OCI-LY7 (cell line): Measurements from ENCODE around the gene WASF2. TPM values are rescaled to one million over a fixed set of nuclear protein-coding genes. Genes with fewer than 3 reads are reported as not detected.
"Not testable (repeated sequence)": the region's sequence is repeated elsewhere in the genome, so short reads cannot be mapped to it uniquely, and the experiment has no call there.

ENCODE experiments used
- BruUV-seq: library from RNA; stranded (reverse); fragments of 400-500 nt; replicated peaks from 2 replicates; lab custom pipeline; 2021; lab: Mats Ljungman, UMichigan
- CTCF ChIA-PET: fragments of 300-600 bp; sonication (Branson Sonifier 250); formaldehyde crosslinking; loops from one replicate; lab custom pipeline; 2022; ENCODE audit warnings: antibody characterized with exemption; ENCODE audit not compliant: unreplicated experiment; lab: Charles Lee
- POLR2A ChIA-PET: fragments of 300-600 bp; sonication (Branson Sonifier 250); formaldehyde crosslinking; loops from one replicate; lab custom pipeline; 2022; ENCODE audit warnings: antibody characterized with exemption; lab: Charles Lee
- DNase-seq: peaks from one replicate; pipeline ENCODE4 v3.0.0-alpha.2; 2015; ENCODE audit warnings: low spot score
- H2AFZ ChIP-seq: fragments of 200-600 bp; sonication (generic), shearing (Covaris generic); 2 replicates; pipeline ENCODE4 v1.6.1; 2014; ENCODE audit warnings: mild to moderate bottlenecking, antibody characterized with exemption, low read length, moderate library complexity
- H3K27ac ChIP-seq: fragments of 200-600 bp; sonication (generic); 2 replicates; pipeline ENCODE4 v1.5.1; 2014; ENCODE audit warnings: mixed run types, low read depth, mild to moderate bottlenecking, moderate library complexity, low read length, inconsistent platforms; ENCODE audit not compliant: poor library complexity, severe bottlenecking
- H3K36me3 ChIP-seq: fragments of 200-600 bp; sonication (generic); 2 replicates; pipeline ENCODE4 v1.6.1; 2014; ENCODE audit warnings: mild to moderate bottlenecking, antibody characterized with exemption, low read length, moderate library complexity, mixed read lengths; ENCODE audit not compliant: insufficient read depth
- H3K4me1 ChIP-seq: fragments of 200-600 bp; sonication (generic); 2 replicates; pipeline ENCODE4 v1.5.1; 2014; ENCODE audit warnings: mild to moderate bottlenecking, low read length; ENCODE audit not compliant: insufficient read depth, poor library complexity, severe bottlenecking
- H3K4me2 ChIP-seq: fragments of 200-600 bp; sonication (generic); 2 replicates; pipeline ENCODE4 v1.6.1; 2014; ENCODE audit warnings: mild to moderate bottlenecking, low read length
- H3K4me3 ChIP-seq: fragments of 200-600 bp; sonication (generic); 2 replicates; pipeline ENCODE4 v1.5.1; 2014; ENCODE audit warnings: mild to moderate bottlenecking, low read depth, low read length; ENCODE audit not compliant: poor library complexity, severe bottlenecking
- H3K79me2 ChIP-seq: fragments of 200-600 bp; sonication (generic); 2 replicates; pipeline ENCODE4 v1.6.1; 2016; ENCODE audit warnings: low read depth, mild to moderate bottlenecking, low read length, moderate library complexity, mixed read lengths; ENCODE audit not compliant: insufficient read depth
- H3K9me2 ChIP-seq: fragments of 200-600 bp; sonication (generic); 2 replicates; pipeline ENCODE4 v1.6.1; 2016; ENCODE audit warnings: mild to moderate bottlenecking, low read length, mixed read lengths; ENCODE audit not compliant: insufficient read depth
- H3K9me3 ChIP-seq: fragments of 200-600 bp; sonication (generic); 2 replicates; pipeline ENCODE4 v1.6.1; 2014; ENCODE audit warnings: mild to moderate bottlenecking, mixed run types, low read length, mixed read lengths
- H4K20me1 ChIP-seq: fragments of 200-600 bp; sonication (generic); 2 replicates; pipeline ENCODE4 v1.6.1; 2014; ENCODE audit warnings: mild to moderate bottlenecking, antibody characterized with exemption, low read length, moderate library complexity, mixed read lengths; ENCODE audit not compliant: insufficient read depth
- CTCF ChIP-seq: fragments of 200-600 bp; sonication (generic); conservative IDR thresholded peaks from 2 replicates; pipeline ENCODE4 v1.5.1; 2014; ENCODE audit warnings: mild to moderate bottlenecking, antibody characterized with exemption, low read length, moderate library complexity, mixed read lengths
- EZH2phosphoT487 ChIP-seq: fragments of 200-600 bp; sonication (generic); IDR thresholded peaks from 2 replicates; pipeline ENCODE4 v1.6.1; 2018; ENCODE audit warnings: low read depth, borderline replicate concordance, mild to moderate bottlenecking, mixed run types, antibody characterized with exemption, low read length, moderate library complexity, mixed read lengths
- intact Hi-C: fragments of 100-400 bp; cut with micrococcal nuclease; formaldehyde crosslinking; loops from one replicate; pipeline ENCODE4 v1.10.0; 2022; ENCODE audit not compliant: unreplicated experiment
- total RNA-seq, 2 experiments: library from RNA; depleted of rRNA in 1 of 2; stranded (reverse); fragments of >200 nt in 1 of 2; shearing (Covaris generic) in 1 of 2; gene quantifications; 2 replicates each; pipeline ENCODE4 v1.2.3, GENCODE V29; 2014 to 2022

Gene WASF2
- total RNA-seq, 2 experiments from 2014 or later, result 26.9 to 106 TPM

GRCh38 chr1:27471477-27471876, 18.5 kb downstream of the WASF2 start:
- CTCF ChIA-PET, result no interaction called here
- no TSS peak for BruUV-seq
- TF ChIP-seq CTCF (no peak), EZH2phosphoT487 (no peak)
- Histone ChIP-seq H3K4me3 (no peak overlapping the region), H3K9me2 (no peaks in the 10 kb centered on the region), H3K4me2 (no peak overlapping the region), H3K27ac (no peak overlapping the region), H3K79me2 (peaks cover 94% of the 10 kb centered on the region), H3K4me1 (peaks cover 49% of the 10 kb centered on the region), H2AFZ (no peak overlapping the region), H4K20me1 (no peaks in the 10 kb centered on the region), H3K36me3 (peaks cover 42% of the 10 kb centered on the region), H3K9me3 (no peaks in the 10 kb centered on the region)
- POLR2A ChIA-PET, result interaction anchor here (0.7 to 0.9 kb wide), 2 partner anchors 21 to 28 kb away, joined by 3 to 7 read pairs; no protein-coding TSS in a partner anchor
- intact Hi-C loops, result no loop called here
- no peak for DNase-seq

- Histone ChIP-seq H3K9me2 (no peaks in the 10 kb centered on the region), H3K27ac (no peak overlapping the region), H3K36me3 (peaks cover 59% of the 10 kb centered on the region), H3K79me2 (peaks cover 94% of the 10 kb centered on the region), H3K4me2 (no peak overlapping the region), H3K9me3 (no peaks in the 10 kb centered on the region), H4K20me1 (0 out of 2 replicates have a peak, but pooled peaks cover 4% of the 10 kb centered on the region), H2AFZ (no peak overlapping the region), H3K4me1 (peaks cover 37% of the 10 kb centered on the region), H3K4me3 (no peak overlapping the region)
- CTCF ChIA-PET, result no interaction called here
- no peak for DNase-seq
- TF ChIP-seq EZH2phosphoT487, result no peak
- no peak for TF ChIP-seq CTCF
- BruUV-seq, result no TSS peak
- intact Hi-C loops, result no loop called here
- POLR2A ChIA-PET, result interaction anchor here (0.5 to 2.1 kb wide), 3 partner anchors 8 to 20 kb away, joined by 3 to 7 read pairs (median 3); no protein-coding TSS in a partner anchor
Measured at GRCh38 chr1:27469334-27469733, 20.6 kb downstream of the WASF2 start.

GRCh38 chr1:27468378-27468777, 21.6 kb downstream of the WASF2 start:
- DNase-seq, H3K9me3 ChIP-seq, H3K4me2 ChIP-seq, H4K20me1 ChIP-seq, H3K9me2 ChIP-seq, H3K4me3 ChIP-seq, H2AFZ ChIP-seq, BruUV-seq, H3K27ac ChIP-seq, intact Hi-C loops: not testable (repeated sequence)
- peaks cover 57% of the 10 kb centered on the region for H3K36me3 ChIP-seq
- POLR2A ChIA-PET, result interaction anchor here (0.7 to 2.1 kb wide), 3 partner anchors 15 to 53 kb away, joined by 3 to 7 read pairs (median 3); no protein-coding TSS in a partner anchor
- CTCF ChIA-PET, result interaction anchor here (0.6 kb wide), 1 partner anchor 171 kb away, joined by 4 read pairs; no protein-coding TSS in a partner anchor
- peaks cover 27% of the 10 kb centered on the region for H3K4me1 ChIP-seq
- peaks cover 94% of the 10 kb centered on the region for H3K79me2 ChIP-seq
